MM.1S (cell line): ENCODE results near the gene MYCBP.

Source experiments
- DNase-seq: peaks from one replicate; pipeline ENCODE4 v3.0.0-alpha.2; 2015
- H2AFZ ChIP-seq: fragments of 300-600 bp; sonication (generic); 2 replicates; pipeline ENCODE4 v1.6.0; 2016; ENCODE audit warnings: antibody characterized with exemption, low read length
- H3F3A ChIP-seq: fragments of 300-600 bp; sonication (generic); 2 replicates; pipeline ENCODE4 v1.6.1; 2016; ENCODE audit warnings: mild to moderate bottlenecking, antibody characterized with exemption, low read length, moderate library complexity, mixed read lengths; ENCODE audit not compliant: insufficient read depth
- H3K27ac ChIP-seq: fragments of 300-600 bp; sonication (generic); 2 replicates; pipeline ENCODE4 v1.5.1; 2016; ENCODE audit warnings: mild to moderate bottlenecking, low read length
- H3K27me3 ChIP-seq: fragments of 300-600 bp; sonication (generic); replicated peaks from 2 replicates; pipeline ENCODE4 v1.6.0; 2016; ENCODE audit warnings: low read length; ENCODE audit not compliant: insufficient read depth
- H3K36me3 ChIP-seq: fragments of 300-600 bp; sonication (generic); replicated peaks from 2 replicates; pipeline ENCODE4 v1.6.1; 2016; ENCODE audit warnings: mild to moderate bottlenecking, low read length, mixed read lengths; ENCODE audit not compliant: insufficient read depth
- H3K4me1 ChIP-seq: fragments of 300-600 bp; sonication (generic); 2 replicates; pipeline ENCODE4 v1.6.1; 2016; ENCODE audit warnings: low read length, mixed read lengths
- H3K4me2 ChIP-seq: fragments of 300-600 bp; sonication (generic); 2 replicates; pipeline ENCODE4 v1.6.0; 2016; ENCODE audit warnings: low read depth, low read length
- H3K4me3 ChIP-seq: fragments of 300-600 bp; sonication (generic); 2 replicates; pipeline ENCODE4 v1.5.1; 2016; ENCODE audit warnings: low read length, mixed read lengths
- H3K79me2 ChIP-seq: fragments of 300-600 bp; sonication (generic); 2 replicates; pipeline ENCODE4 v1.6.1; 2016; ENCODE audit warnings: mixed run types, low read length, mixed read lengths
- H3K9ac ChIP-seq: fragments of 300-600 bp; sonication (generic); 2 replicates; pipeline ENCODE4 v1.6.1; 2016; ENCODE audit warnings: low read length, mixed read lengths
- H3K9me2 ChIP-seq: fragments of 300-600 bp; sonication (generic); replicated peaks from 2 replicates; pipeline ENCODE4 v1.6.1; 2016; ENCODE audit warnings: mild to moderate bottlenecking, low read length, mixed read lengths; ENCODE audit not compliant: insufficient read depth
- H3K9me3 ChIP-seq: fragments of 300-600 bp; sonication (generic); replicated peaks from 2 replicates; pipeline ENCODE4 v1.6.1; 2016; ENCODE audit warnings: mild to moderate bottlenecking, low read length, mixed read lengths; ENCODE audit not compliant: insufficient read depth
- H4K20me1 ChIP-seq: fragments of 300-600 bp; sonication (generic); 2 replicates; pipeline ENCODE4 v1.6.1; 2016; ENCODE audit warnings: mild to moderate bottlenecking, low read length, moderate library complexity, mixed read lengths; ENCODE audit not compliant: insufficient read depth
- CTCF ChIP-seq: fragments of 300-600 bp; sonication (generic); IDR thresholded peaks from 2 replicates; pipeline ENCODE4 v1.5.1; 2016; ENCODE audit warnings: antibody characterized with exemption, low read length, mixed read lengths
- EZH2 ChIP-seq: fragments of 300-600 bp; sonication (generic); optimal IDR thresholded peaks from 2 replicates; pipeline ENCODE3; 2017; ENCODE audit warnings: low read depth, mild to moderate bottlenecking, antibody characterized with exemption, low read length, mixed read lengths
- EZH2phosphoT487 ChIP-seq: fragments of 300-600 bp; sonication (generic); IDR thresholded peaks from 2 replicates; pipeline ENCODE4 v1.6.1; 2018; ENCODE audit warnings: antibody characterized with exemption, low read length

MYCBP gene

DNA sequence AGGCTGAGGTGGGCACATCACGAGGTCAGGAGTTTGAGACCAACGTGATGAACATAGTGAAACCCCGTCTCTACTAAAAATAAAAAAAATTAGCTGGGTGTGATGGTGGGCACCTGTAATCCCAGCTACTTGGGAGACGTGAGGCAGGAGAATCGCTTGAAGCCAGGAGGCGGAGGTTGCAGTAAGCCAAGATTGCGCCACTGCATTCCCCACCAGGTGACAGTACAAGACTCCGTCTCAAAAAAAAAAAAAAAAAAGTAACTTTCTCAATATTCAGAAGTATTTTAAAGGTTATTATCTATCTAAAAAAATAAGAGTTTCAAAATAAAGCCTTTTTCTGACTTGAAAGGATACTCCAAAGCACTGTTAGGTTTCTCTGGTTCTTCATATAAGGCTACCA, 5.9 kb downstream of the MYCBP start:
- H3K4me1 ChIP-seq: peaks cover 14% of the 10 kb centered on the region
- H3K4me3 ChIP-seq: no peak overlapping the region
- H3K9me3 ChIP-seq: no peaks in the 10 kb centered on the region
- no peaks in the 10 kb centered on the region for H3K9me2 ChIP-seq
- H3K79me2 ChIP-seq: peaks cover 41% of the 10 kb centered on the region
- no peak overlapping the region for H3K4me2 ChIP-seq
- no peak overlapping the region for H3K27ac ChIP-seq
- peaks cover 9% of the 10 kb centered on the region; the same call in 1 of the 2 replicates for H3F3A ChIP-seq
- no peaks in the 10 kb centered on the region for H3K27me3 ChIP-seq
- TF ChIP-seq EZH2phosphoT487 (no peak), EZH2 (no peak), CTCF (no peak)
- H3K9ac ChIP-seq: no peak overlapping the region
- DNase-seq: no peak
- H4K20me1 ChIP-seq: no peaks in the 10 kb centered on the region
- H3K36me3 ChIP-seq: no peaks in the 10 kb centered on the region; the same call in 1 of the 2 replicates
- H2AFZ ChIP-seq: no peak overlapping the region

DNA sequence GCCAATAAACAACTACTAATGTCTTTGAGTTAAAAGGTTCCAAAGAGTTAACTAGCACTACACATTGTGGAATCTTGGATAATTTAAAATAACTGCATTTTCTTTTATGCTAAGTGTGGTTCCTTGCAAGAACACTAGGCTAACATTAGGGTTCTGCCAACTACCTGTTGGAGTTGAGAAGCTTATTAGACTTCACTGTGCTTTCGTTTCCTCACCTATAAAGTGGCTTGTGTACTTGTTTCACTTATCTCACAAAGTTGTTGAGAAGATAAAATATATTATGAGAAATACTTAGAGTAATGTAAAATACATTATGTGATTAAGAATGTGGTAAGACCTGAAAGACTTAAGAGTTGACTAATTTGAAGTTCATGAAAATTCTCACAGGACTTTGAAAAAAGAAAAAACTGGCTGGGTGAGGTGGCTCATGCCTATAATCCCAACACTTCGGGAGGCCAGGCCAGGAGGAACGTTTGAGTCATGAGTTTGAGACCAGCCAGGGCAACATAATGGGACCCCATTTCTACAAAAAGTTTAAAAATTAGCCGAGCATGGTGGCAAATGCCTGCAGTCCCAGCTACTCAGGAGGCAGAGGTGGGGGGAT, 7.9 kb downstream of the MYCBP start:
- H3K27ac ChIP-seq: no peak overlapping the region
- no peaks in the 10 kb centered on the region for H3K9me3 ChIP-seq
- no peak overlapping the region for H3K9ac ChIP-seq
- H3K27me3 ChIP-seq: no peaks in the 10 kb centered on the region
- H3K79me2 ChIP-seq: peaks cover 34% of the 10 kb centered on the region
- TF ChIP-seq CTCF (no peak), EZH2 (no peak), EZH2phosphoT487 (no peak)
- peaks cover 2% of the 10 kb centered on the region; the same call in 1 of the 2 replicates for H3F3A ChIP-seq
- no peaks in the 10 kb centered on the region; the same call in 1 of the 2 replicates for H3K36me3 ChIP-seq
- H3K4me3 ChIP-seq: no peak overlapping the region
- no peak for DNase-seq
- no peak overlapping the region for H3K4me2 ChIP-seq
- no peaks in the 10 kb centered on the region for H4K20me1 ChIP-seq
- H2AFZ ChIP-seq: no peak overlapping the region
- H3K4me1 ChIP-seq: peaks cover 10% of the 10 kb centered on the region; the same call in 1 of the 2 replicates
- H3K9me2 ChIP-seq: no peaks in the 10 kb centered on the region

GRCh38 chr1:38860454-38860795, 12.7 kb downstream of the MYCBP start:
- Histone ChIP-seq H2AFZ (peak overlapping the region; percentile 97), H3K9me3 (no peaks in the 10 kb centered on the region), H3K27ac (no peak overlapping the region), H3F3A (peaks cover 9% of the 10 kb centered on the region), H3K4me2 (peak overlapping the region; percentile 63), H3K9ac (peak overlapping the region; percentile 53; the same call in 1 of the 2 replicates), H3K4me3 (peak overlapping the region; percentile 86), H3K79me2 (peaks cover 37% of the 10 kb centered on the region), H4K20me1 (0 out of 2 replicates have a peak, but pooled peaks cover 4% of the 10 kb centered on the region), H3K4me1 (peaks cover 14% of the 10 kb centered on the region), H3K9me2 (no peaks in the 10 kb centered on the region), H3K36me3 (peaks cover under 1% of the 10 kb centered on the region), H3K27me3 (no peaks in the 10 kb centered on the region)
- TF ChIP-seq CTCF: no peak
- TF ChIP-seq EZH2: no peak
- TF ChIP-seq EZH2phosphoT487: no peak
- no peak for DNase-seq
